Tongue (tissue), 3 donors: ENCODE data around the gene HECTD4. TPM values are rescaled to one million over a fixed set of nuclear protein-coding genes. Genes with fewer than 3 reads are reported as not detected.
"Not testable (repeated sequence)": the region's sequence is repeated elsewhere in the genome, so short reads cannot be mapped to it uniquely, and the experiment has no call there.

Experiments
- DNase-seq: peaks from one replicate; pipeline ENCODE4 v3.0.0-alpha.2; 2015
- small RNA-seq: library from RNA; depleted of rRNA; stranded (forward); fragments of <200 nt; gene quantifications from one replicate; pipeline ENCODE3, GENCODE V24; 2014; ENCODE audit warnings: low replicate concordance
- total RNA-seq: library from RNA; depleted of rRNA; stranded (reverse); fragments of >200 nt; gene quantifications from one replicate; pipeline ENCODE4 v1.2.3, GENCODE V29; 2014

The HECTD4 gene
- total RNA-seq, 1 donor from 2014 or later: 63.0 TPM

GRCh38 chr12:112115259-112116045, 266.8 kb downstream of the HECTD4 start:
- DNase-seq: no peak

GRCh38 chr12:112112409-112113133, 269.7 kb downstream of the HECTD4 start:
- no peak for DNase-seq

- DNase-seq: no peak
These were observed 270.3 kb downstream of the HECTD4 start for GRCh38 chr12:112111931-112112330.

GRCh38 chr12:112110787-112111662, 271.2 kb downstream of the HECTD4 start:
- DNase-seq: not testable (repeated sequence)

Small RNA genes within 50 kb of the gene (small RNA-seq; reads per million reads assigned to genes)
- gene RF00019: not detected

Other genes starting within 250 kb of the HECTD4 start
- 1,338 TPM for gene RPL6, start 27.2 kb upstream of the HECTD4 start, total RNA-seq
- 93.4 TPM for gene PTPN11, start 36.5 kb upstream of the HECTD4 start, total RNA-seq